Effector memory CD8-positive, alpha-beta T cell (primary cell): ENCODE results near the gene SLX9.
A peak's percentile ranks its signal among the peaks of the same experiment; 100 is the strongest.

ENCODE experiments used
- ATAC-seq: fragments of 150-1000 bp; cut with Tn5 transposase; replicated peaks from 2 replicates; pipeline ENCODE4 v1.10.0; 2021; ENCODE audit warnings: mild to moderate bottlenecking, moderate library complexity
- DNase-seq, 3 experiments: peaks; one replicate each; pipeline ENCODE4 v3.0.0; 2021
- H3K27ac Mint-ChIP-seq, 2 donors: one replicate each; pipeline ENCODE4 v1.8.0; 2022; ENCODE audit warnings: mild to moderate bottlenecking in 2 of 2, mixed read lengths in 2 of 2, moderate library complexity in 2 of 2
- H3K27me3 Mint-ChIP-seq, 2 donors: one replicate each; pipeline ENCODE4 v1.8.0; 2022; ENCODE audit warnings: mixed read lengths in 2 of 2
- H3K36me3 Mint-ChIP-seq: one replicate; pipeline ENCODE4 v1.8.0; 2022; ENCODE audit warnings: mild to moderate bottlenecking, moderate library complexity, mixed read lengths; ENCODE audit not compliant: insufficient read depth
- H3K4me1 Mint-ChIP-seq, 2 donors: one replicate each; pipeline ENCODE4 v1.8.0; 2022; ENCODE audit warnings: low read depth in 2 of 2, mixed read lengths in 2 of 2
- H3K4me3 Mint-ChIP-seq, 2 donors: one replicate each; pipeline ENCODE4 v1.8.0; 2022; ENCODE audit warnings: mild to moderate bottlenecking in 2 of 2, mixed read lengths in 2 of 2, moderate library complexity in 2 of 2
- H3K9me3 Mint-ChIP-seq, 2 donors: one replicate each; pipeline ENCODE4 v1.8.0; 2022; ENCODE audit warnings: mixed read lengths in 2 of 2

The SLX9 gene

DNA sequence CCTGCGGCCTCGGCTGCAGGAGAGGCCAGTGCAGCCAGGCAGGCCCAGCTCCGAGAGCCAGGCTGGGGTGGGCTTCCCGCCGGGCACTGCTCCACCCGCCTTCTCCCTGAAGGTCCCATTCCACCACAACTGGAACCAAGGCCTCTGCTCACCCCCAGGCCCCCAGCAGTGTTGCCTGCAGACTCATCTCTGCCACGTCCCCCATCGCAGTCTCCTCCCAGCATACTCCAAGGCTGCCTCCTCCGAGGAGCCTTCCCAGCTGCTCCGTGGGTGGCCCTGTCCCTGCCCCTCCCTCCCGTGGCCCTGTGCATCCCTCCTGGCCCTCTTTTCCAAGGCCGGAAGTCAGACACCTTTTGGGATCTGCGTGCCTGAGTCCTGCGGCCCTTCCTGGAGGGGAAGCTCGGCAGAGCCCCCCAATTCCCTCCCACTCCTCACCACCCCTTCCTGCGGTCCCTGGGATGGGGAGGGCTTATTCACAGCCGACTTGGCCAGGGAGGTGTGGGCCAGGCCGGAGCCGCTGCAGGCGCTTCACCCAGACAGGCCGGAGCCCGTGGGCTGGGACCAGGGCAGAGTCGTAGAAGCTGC lies 47.6 kb downstream of the SLX9 start:
- H3K4me3 Mint-ChIP-seq = no peak overlapping the region
- no peak overlapping the region for H3K27ac Mint-ChIP-seq
- DNase-seq (no peak), ATAC-seq (no peak)
- H3K4me1 Mint-ChIP-seq = no peaks in the 10 kb centered on the region
- H3K36me3 Mint-ChIP-seq = no peaks in the 10 kb centered on the region
- H3K9me3 Mint-ChIP-seq = no peaks in the 10 kb centered on the region
- no peaks in the 10 kb centered on the region for H3K27me3 Mint-ChIP-seq

DNA sequence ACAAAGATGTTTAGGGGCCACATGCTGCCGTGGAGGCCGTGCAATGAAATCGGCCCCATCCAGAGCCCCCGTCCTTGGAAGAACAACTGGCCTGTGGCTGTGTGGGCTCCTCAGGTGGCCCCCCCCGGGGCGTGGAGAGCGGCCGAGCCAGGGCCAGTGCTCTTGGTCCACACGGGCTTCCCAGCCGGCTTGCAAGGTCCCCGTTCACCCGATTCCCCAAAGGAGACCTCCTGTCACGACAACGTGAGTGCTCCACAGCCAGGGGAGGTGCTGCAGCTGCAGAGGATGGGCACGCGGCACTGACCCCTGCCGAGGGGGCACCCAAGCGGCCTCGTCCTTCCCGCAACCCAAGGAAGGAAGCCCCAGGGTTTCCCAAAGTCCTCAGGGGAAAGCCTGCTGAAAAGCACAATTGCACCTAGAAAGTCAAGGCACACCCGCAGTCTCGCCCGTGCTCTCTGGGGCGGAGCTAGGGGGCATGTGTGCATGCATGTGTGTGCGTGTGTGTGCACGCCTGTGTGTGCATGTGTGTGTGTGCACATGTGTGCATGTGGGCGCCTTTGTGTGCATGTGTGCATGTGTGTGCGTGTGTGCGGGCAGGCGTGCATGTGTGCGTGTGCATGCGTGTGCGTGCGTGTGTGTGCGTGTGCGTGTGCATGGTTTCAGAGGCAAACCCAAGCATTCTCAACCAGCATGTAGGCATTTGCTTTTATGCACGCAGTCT lies 48.2 kb downstream of the SLX9 start:
- Mint-ChIP-seq H3K4me1 (no peaks in the 10 kb centered on the region), H3K4me3 (no peak overlapping the region), H3K27me3 (no peaks in the 10 kb centered on the region), H3K9me3 (no peaks in the 10 kb centered on the region), H3K36me3 (no peaks in the 10 kb centered on the region), H3K27ac (no peak overlapping the region)
- ATAC-seq = no peak
- DNase-seq = no peak

DNA sequence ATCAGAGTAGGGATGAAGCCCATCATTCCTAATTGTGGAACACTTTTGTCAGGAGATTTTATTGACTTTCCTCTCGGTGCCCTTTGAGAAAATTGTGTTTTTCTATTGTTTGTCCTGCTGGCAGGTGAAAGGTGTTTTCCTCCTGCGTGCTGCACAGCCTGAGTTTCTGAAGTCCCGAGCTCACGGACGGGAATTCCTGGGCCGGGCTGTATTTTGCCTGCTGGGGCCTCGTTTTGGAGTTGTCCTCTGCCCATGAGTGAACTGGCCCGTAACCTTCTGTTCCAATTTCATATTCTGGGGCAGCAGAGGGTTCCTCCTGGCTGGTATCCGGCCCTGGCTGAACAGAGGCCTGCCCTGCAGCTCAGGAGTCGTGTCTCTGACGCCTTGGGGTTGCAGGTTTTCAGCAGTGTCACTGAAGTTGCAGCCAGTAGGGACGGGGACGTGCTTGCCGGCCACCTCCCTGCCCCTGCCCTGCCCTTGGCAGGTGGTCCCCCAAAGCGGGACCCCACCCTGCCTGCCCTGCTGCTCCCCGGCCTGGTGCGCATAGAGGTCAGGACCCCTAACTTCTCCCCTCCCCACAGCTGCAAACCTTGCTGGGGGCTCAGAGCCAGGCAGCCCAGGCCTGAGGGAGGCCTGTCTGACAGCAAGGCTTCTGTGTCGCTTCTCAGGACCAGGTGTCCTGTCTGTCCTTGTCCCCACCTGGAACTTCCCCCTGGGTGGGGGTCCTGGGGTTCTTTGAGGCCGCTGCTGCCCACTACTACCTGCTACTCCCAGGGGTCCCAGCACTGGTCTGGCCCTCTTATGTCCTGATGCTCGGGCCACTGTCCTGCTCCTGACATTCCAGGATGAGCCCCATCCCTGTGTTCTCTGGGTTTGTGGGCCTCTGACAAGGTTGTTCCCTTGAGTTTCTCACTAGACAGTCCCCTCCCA lies 49.0 kb downstream of the SLX9 start:
- DNase-seq (no peak), ATAC-seq (no peak)
- Mint-ChIP-seq H3K36me3 (no peaks in the 10 kb centered on the region), H3K27me3 (no peaks in the 10 kb centered on the region), H3K27ac (no peak overlapping the region), H3K9me3 (no peaks in the 10 kb centered on the region), H3K4me1 (no peaks in the 10 kb centered on the region), H3K4me3 (no peak overlapping the region)

DNA sequence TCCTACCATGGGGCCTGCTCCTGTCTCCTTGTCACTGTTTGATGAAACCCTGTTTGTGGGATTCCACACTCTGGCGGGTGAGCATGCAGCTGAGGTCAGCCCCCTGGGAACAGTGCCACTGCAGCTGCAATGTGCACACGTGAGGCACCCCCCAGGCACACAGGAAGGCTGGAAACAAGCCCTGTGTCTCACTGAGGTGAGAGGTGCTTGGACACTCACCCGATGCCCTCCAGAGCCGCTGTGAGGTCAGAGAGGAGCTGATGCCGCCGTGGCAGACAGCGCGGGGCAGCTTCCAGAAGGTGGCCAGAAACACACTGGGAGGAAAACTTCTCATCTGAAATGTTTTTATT lies 49.7 kb downstream of the SLX9 start:
- DNase-seq (no peak), ATAC-seq (no peak)
- Mint-ChIP-seq H3K4me1 (no peaks in the 10 kb centered on the region), H3K27me3 (no peaks in the 10 kb centered on the region), H3K36me3 (no peaks in the 10 kb centered on the region), H3K4me3 (no peak overlapping the region), H3K27ac (no peak overlapping the region), H3K9me3 (no peaks in the 10 kb centered on the region)

DNA sequence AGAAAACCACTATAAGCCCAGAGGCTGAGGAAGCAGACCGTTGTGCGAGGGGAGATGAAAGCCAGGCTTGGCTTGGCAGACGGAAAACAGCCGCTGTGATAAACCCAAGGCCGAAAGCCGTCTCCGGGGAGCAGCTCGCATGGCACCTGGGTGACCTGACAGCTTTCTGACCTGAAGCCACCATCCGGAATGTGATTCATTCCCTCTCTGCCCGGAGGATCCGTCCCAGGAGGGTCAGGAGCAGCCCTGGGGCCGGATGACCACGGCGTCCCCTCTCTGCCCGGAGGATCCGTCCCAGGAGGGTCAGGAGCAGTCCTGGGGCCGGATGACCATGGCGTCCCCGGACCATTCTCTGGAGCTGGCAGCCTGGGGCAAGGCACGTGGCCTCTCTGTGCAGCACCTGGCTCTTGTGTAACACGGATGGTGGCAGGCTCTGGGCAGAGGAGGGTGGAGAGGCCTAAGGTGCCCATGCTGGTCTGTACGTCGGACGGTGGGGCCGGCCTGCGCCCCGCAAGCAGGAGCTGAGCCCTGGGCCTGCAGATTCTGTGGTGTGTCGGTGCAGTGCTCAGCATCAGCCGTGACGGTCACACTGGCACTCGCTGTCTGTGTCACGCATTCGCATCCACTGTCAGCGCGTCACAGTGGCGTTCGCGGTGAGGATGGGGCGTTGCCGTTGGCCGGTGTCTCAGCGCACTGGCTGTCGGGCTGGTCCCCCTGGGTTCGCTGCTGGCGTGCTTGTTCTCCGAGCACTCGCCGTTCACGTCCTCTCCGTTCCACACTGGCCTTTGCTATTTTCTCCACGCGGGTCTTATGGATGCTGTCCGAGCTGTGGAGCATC lies 50.3 kb downstream of the SLX9 start:
- Mint-ChIP-seq H3K9me3 (no peaks in the 10 kb centered on the region), H3K27ac (no peak overlapping the region), H3K4me3 (no peak overlapping the region), H3K36me3 (no peaks in the 10 kb centered on the region), H3K4me1 (no peaks in the 10 kb centered on the region), H3K27me3 (no peaks in the 10 kb centered on the region)
- DNase-seq (no peak), ATAC-seq (no peak)

DNA sequence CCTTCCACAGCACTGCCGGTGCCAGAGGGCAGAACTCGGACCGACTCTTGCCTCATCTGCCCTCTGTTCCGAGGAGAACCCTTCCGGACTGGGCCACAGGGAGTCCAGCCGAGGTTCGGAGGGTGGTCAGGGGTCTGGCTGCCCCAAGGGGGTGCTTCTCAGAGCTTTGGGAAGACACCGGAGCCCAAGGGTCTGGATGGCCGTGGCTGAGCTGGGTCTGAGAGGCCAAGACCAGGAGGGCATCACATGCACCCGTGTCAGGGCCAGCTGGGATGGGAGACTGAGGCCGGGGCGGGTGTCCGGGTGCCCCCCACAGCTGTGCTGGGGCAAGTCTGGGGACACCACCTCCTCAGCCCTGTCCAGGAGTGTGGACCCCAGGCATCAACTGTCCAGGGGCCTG lies 51.1 kb downstream of the SLX9 start:
- no peak for DNase-seq
- Mint-ChIP-seq H3K36me3 (no peaks in the 10 kb centered on the region), H3K4me3 (no peak overlapping the region), H3K27me3 (no peaks in the 10 kb centered on the region), H3K4me1 (no peaks in the 10 kb centered on the region), H3K9me3 (no peaks in the 10 kb centered on the region), H3K27ac (no peak overlapping the region)
- ATAC-seq = no peak

DNA sequence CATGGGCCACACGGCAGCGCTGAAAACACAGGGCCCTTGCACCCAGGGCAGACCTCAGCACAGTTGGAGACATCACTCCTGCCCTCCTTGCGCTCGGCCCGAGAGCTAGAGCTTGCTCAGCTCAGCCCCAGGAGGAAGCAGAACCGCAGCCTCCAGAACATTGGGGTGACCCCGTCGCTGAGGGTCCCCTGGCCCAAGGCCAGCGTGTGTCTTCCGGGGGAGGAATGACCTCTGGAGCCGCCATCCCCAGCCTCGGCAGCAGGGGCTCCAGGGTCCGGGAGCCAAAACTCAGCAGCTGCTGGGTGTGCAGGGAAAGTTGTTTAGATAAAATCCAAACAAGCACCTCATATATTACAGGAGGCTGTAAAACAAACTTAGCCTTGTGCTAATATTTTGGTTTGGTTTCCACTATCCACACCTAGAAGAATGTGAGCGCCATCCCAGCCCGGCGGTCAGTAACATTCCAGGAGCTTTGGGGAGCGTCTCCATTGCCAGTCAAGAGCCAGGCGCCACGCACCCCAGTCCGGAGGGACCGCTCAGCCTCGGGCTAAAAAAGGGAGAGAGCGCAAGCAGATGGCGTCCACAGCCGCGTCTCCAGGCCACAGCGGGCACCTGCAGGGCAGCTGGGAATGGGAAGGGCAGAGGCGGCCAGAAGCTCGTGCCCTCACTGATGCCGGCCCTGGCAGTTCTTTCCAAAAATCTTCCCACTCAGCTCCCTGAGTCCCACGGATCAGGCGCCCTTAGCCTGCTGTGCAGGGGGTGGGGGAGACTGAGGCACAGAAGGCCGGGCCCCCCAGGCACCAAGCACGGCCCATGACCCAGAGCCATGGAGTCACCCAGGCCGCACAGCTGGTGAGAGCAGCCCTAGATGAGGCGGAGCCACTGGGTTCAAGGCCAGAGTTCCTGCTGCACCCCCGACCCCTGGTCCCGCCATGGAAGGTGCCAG lies 52.0 kb downstream of the SLX9 start:
- Mint-ChIP-seq H3K27ac (no peak overlapping the region), H3K36me3 (peaks cover 3% of the 10 kb centered on the region), H3K27me3 (peaks cover 0 to 6% of the 10 kb centered on the region in 2 donors), H3K4me1 (no peaks in the 10 kb centered on the region), H3K9me3 (no peaks in the 10 kb centered on the region), H3K4me3 (no peak overlapping the region)
- ATAC-seq = no peak
- no peak for DNase-seq

DNA sequence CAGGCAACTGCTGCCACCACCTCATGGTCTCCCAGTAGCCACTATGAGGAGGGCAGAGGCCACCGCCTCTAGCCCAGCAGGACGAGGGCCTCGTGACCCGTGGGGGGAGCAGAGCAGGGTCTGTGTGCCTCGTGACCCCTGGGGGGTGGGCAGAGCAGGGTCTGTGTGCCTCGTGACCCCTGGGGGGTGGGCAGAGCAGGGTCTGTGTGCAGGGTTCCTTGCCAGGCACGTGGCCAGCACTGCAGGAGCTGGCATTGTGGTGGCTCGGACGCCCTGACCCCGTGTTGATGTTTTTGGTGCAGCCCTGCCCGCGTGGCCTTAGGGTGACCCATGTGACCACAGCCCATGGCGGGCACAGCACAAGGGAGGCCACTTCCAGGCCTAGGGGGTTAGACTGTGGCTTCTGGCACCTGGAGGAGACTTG lies 52.8 kb downstream of the SLX9 start:
- Mint-ChIP-seq H3K4me3 (no peak overlapping the region), H3K9me3 (no peaks in the 10 kb centered on the region), H3K36me3 (peaks cover 4% of the 10 kb centered on the region), H3K4me1 (no peaks in the 10 kb centered on the region), H3K27ac (no peak overlapping the region), H3K27me3 (peaks cover 0 to 9% of the 10 kb centered on the region in 2 donors)
- ATAC-seq = no peak
- no peak for DNase-seq

DNA sequence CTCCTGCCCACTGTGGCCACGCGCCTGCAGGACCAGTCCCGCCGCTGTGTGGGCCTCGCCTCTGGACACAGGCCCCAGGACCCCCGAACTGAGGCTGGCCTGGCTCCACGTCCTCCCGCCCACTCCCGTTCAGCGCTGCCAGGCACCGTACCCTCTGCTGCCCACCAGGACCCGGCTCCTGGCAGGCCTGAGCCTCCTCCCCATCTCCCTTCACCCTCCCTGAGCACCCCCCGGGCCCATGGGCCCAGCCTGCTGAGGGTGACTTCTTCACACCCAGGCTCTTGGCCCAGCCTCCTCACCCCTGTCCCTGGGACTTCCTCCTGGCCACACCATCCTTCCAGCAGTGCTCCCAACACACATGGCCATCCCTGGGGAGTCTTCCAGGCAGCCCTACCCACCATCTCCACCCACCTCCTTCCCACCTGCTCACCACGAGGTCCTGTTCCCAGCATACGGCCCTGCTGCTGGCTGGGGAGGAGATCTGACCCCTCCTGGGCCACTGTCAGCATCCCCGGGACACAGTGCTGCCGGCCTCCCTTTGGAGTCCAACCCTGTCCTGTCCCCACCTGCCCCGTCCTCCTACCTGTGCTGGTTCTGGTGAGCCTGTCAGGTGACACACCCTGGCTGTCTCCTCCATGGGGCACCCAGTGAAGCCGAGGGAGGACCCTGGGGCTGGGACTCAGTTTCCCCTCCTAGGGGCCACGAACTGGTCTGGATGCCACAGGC lies 53.7 kb downstream of the SLX9 start:
- DNase-seq (no peak), ATAC-seq (no peak)
- Mint-ChIP-seq H3K9me3 (no peaks in the 10 kb centered on the region), H3K27ac (no peak overlapping the region), H3K27me3 (peaks cover 0 to 9% of the 10 kb centered on the region in 2 donors), H3K36me3 (peaks cover 4% of the 10 kb centered on the region), H3K4me3 (no peak overlapping the region), H3K4me1 (no peaks in the 10 kb centered on the region)

DNA sequence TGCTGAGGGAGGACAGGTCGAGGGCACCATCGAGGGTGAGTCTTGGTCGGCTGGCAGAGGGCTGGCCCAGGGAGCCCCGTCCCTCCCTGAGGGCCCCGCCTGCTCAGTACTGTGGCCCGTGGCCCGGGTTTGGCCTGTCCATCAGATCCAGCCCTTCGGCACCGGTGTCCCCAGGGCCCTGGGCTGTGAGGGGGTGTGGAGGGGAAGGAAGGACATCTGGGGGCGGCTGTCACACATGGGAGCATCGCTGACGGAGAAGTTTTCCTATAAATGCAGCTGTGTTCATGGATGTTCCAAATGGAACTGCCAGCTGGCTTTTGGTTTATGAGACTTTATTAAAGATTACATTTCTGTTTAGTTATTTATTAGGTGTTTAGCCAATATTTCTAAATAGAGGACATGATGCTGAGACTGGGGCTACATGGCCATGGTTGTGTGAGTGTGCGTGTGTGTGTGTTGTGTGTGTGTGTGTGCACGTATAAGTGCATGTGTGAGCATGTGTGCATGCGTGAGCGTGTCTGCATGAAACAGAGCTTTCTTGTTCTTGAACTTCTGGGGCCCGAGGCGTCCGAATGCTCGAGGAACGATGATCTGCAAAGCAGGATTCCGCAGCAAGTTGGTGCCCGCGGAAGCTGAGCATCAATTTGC lies 54.3 kb downstream of the SLX9 start:
- no peak for ATAC-seq
- H3K4me1 Mint-ChIP-seq = peaks cover 0 to 2% of the 10 kb centered on the region in 2 donors
- H3K27me3 Mint-ChIP-seq = peaks cover 0 to 13% of the 10 kb centered on the region in 2 donors
- peaks cover 4% of the 10 kb centered on the region for H3K36me3 Mint-ChIP-seq
- peak overlapping the region in 1 of 2 donors; percentile 42 for H3K27ac Mint-ChIP-seq
- no peak for DNase-seq
- H3K4me3 Mint-ChIP-seq = no peak overlapping the region
- H3K9me3 Mint-ChIP-seq = no peaks in the 10 kb centered on the region

DNA sequence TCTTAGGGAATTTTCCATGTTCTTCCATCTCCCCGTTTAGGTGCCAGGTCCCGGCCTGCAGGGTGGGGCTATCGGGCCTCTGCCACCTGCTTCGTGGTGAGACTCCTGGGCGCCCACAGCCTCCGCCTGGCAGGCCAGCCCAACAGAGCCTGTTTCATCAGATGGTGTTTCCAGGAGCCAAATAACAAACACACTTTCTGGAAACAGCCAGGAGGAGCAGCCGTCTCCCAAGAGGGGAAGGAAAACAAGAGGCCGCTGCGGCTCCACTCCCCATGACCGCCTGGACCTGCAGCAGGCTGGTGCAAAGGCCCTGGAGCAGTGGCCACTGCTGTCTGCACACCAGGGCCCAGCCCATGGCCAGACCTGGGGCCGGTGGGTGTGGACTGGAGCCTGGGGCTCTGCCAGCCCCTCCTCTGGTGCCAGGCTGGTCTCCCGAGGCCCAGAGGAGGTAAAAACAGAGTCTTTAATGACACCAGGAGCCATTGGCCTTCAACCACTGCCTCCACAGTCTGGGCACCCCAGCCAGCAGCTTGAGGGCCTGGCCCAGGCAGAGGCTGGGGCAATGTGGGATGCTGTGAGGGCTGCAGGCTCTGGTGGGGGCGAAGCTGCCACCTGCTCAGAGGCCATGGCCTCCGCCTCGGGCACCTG lies 55.0 kb downstream of the SLX9 start:
- Mint-ChIP-seq H3K4me1 (peaks cover 0 to 3% of the 10 kb centered on the region in 2 donors), H3K9me3 (no peaks in the 10 kb centered on the region), H3K27ac (no peak overlapping the region), H3K36me3 (peaks cover 4% of the 10 kb centered on the region), H3K27me3 (peaks cover 0 to 20% of the 10 kb centered on the region in 2 donors), H3K4me3 (no peak overlapping the region)
- ATAC-seq (no peak), DNase-seq (no peak)
